Measurements from ENCODE around the gene TMEM221. TPM values are rescaled to one million over a fixed set of nuclear protein-coding genes. Genes with fewer than 3 reads are reported as not detected.

TMEM221 gene
- total RNA-seq, 4 donors from 2014 or later: 0.48 TPM; not detected in 3

- no peak for DNase-seq
- 25% methylated on average over 29 of the region's 58 CpGs; no CpG with 5 or more reads in 1 of the 2 donors for WGBS, 2 donors (ENCODE audit: low coverage in 1 of 2)
- H3K36me3 ChIP-seq: no peaks in the 10 kb centered on the region
- H3K9me3 ChIP-seq: no peaks in the 10 kb centered on the region
- H3K27ac ChIP-seq: no peak overlapping the region
- TF ChIP-seq POLR2A (IDR thresholded peaks at IDR 0.05): no peak
- TF ChIP-seq CTCF (IDR thresholded peaks at IDR 0.05): no peak
- TF ChIP-seq POLR2AphosphoS5 (IDR thresholded peaks at IDR 0.05): no peak
- no peak for TF ChIP-seq EP300 (IDR thresholded peaks at IDR 0.05; ENCODE audit: low read depth)
- in situ Hi-C loops (cut with MboI; ENCODE audit: low pct_ligation_motif_present in 1 of 4, low pct_unique_long_range_greater_than_20kb in 1 of 4, low sequenced_read_pairs in 3 of 4): no loop called here
- H3K27me3 ChIP-seq: peaks cover 67% of the 10 kb centered on the region
- peaks cover 0 to 3% (median 1%) of the 10 kb centered on the region in 4 donors for H3K4me1 ChIP-seq
- intact Hi-C loops (cut with DNase I; ENCODE audit: low total_unique reads): no loop called here
- no peak overlapping the region for H3K4me3 ChIP-seq
These were observed 7.0 kb upstream of the TMEM221 start for GRCh38 chr19:17455308-17456123.

GRCh38 chr19:17454576-17455071, 6.2 kb upstream of the TMEM221 start:
- intact Hi-C loops (cut with DNase I; ENCODE audit: low total_unique reads) (loop anchor here (5.0 kb wide), 1 partner anchor 58 kb away; the partner anchor contains the start of gene PGLS), in situ Hi-C loops (cut with MboI; ENCODE audit: low pct_ligation_motif_present in 1 of 4, low pct_unique_long_range_greater_than_20kb in 1 of 4, low sequenced_read_pairs in 3 of 4) (no loop called here)
- Histone ChIP-seq H3K4me3 (no peak overlapping the region), H3K27ac (no peak overlapping the region), H3K36me3 (no peaks in the 10 kb centered on the region), H3K4me1 (peaks cover 0 to 3% (median 1%) of the 10 kb centered on the region in 4 donors), H3K27me3 (peaks cover 60% of the 10 kb centered on the region), H3K9me3 (no peaks in the 10 kb centered on the region)
- WGBS, 2 donors (ENCODE audit: low coverage in 1 of 2): 21% methylated on average over 12 of the region's 13 CpGs; no CpG with 5 or more reads in 1 of the 2 donors
- TF ChIP-seq EP300 (IDR thresholded peaks at IDR 0.05; ENCODE audit: low read depth) (no peak), POLR2A (IDR thresholded peaks at IDR 0.05) (no peak), CTCF (IDR thresholded peaks at IDR 0.05) (no peak), POLR2AphosphoS5 (IDR thresholded peaks at IDR 0.05) (no peak)
- no peak for DNase-seq

GRCh38 chr19:17451820-17452219, 3.4 kb upstream of the TMEM221 start:
- Histone ChIP-seq H3K9me3 (no peaks in the 10 kb centered on the region), H3K36me3 (no peaks in the 10 kb centered on the region), H3K27me3 (peaks cover 45% of the 10 kb centered on the region), H3K4me1 (peaks cover 0 to 11% (median 7%) of the 10 kb centered on the region in 4 donors), H3K4me3 (no peak overlapping the region), H3K27ac (no peak overlapping the region)
- intact Hi-C loops (cut with DNase I; ENCODE audit: low total_unique reads) (loop anchor here (5.0 kb wide), 1 partner anchor 60 kb away; the partner anchor contains the start of gene PGLS), in situ Hi-C loops (cut with MboI; ENCODE audit: low pct_ligation_motif_present in 1 of 4, low pct_unique_long_range_greater_than_20kb in 1 of 4, low sequenced_read_pairs in 3 of 4) (no loop called here)
- 81 to 83% methylated on average over 1 to 4 of the region's 4 CpGs for WGBS, 2 donors (ENCODE audit: low coverage in 1 of 2)
- TF ChIP-seq EP300 (IDR thresholded peaks at IDR 0.05; ENCODE audit: low read depth): no peak
- TF ChIP-seq CTCF (IDR thresholded peaks at IDR 0.05): no peak
- TF ChIP-seq POLR2AphosphoS5 (IDR thresholded peaks at IDR 0.05): no peak
- no peak for TF ChIP-seq POLR2A (IDR thresholded peaks at IDR 0.05)
- DNase-seq: no peak

GRCh38 chr19:17450264-17451075, 2.0 kb upstream of the TMEM221 start:
- in situ Hi-C loops (cut with MboI; ENCODE audit: low pct_ligation_motif_present in 1 of 4, low pct_unique_long_range_greater_than_20kb in 1 of 4, low sequenced_read_pairs in 3 of 4): no loop called here
- H3K27ac ChIP-seq: no peak overlapping the region
- no peaks in the 10 kb centered on the region for H3K9me3 ChIP-seq
- intact Hi-C loops (cut with DNase I; ENCODE audit: low total_unique reads): loop anchor here (5.0 kb wide), 1 partner anchor 62 kb away; the partner anchor contains the start of gene PGLS
- no peaks in the 10 kb centered on the region for H3K36me3 ChIP-seq
- H3K27me3 ChIP-seq: peaks cover 31% of the 10 kb centered on the region
- H3K4me3 ChIP-seq: no peak overlapping the region
- DNase-seq: no peak
- 34 to 50% methylated on average over 8 of the region's 8 CpGs for WGBS, 2 donors (ENCODE audit: low coverage in 1 of 2)
- peaks cover 0 to 8% (median 6%) of the 10 kb centered on the region in 4 donors for H3K4me1 ChIP-seq
- TF ChIP-seq POLR2A (IDR thresholded peaks at IDR 0.05) (no peak), POLR2AphosphoS5 (IDR thresholded peaks at IDR 0.05) (no peak), CTCF (IDR thresholded peaks at IDR 0.05) (no peak), EP300 (IDR thresholded peaks at IDR 0.05; ENCODE audit: low read depth) (no peak)
